Mammary epithelial cell (primary cell): ENCODE results near the gene IQSEC1.

Source experiments
- CTCF ChIP-seq, 2 donors: IDR thresholded peaks in 1 of 2; conservative IDR thresholded peaks in 1 of 2; 2 replicates each; pipeline ENCODE4 v1.5.1; 2011 to 2012; ENCODE audit warnings: inconsistent platforms in 2 of 2, low read length in 2 of 2, mild to moderate bottlenecking in 2 of 2, control low read depth in 1 of 2, low read depth in 1 of 2; ENCODE audit not compliant: insufficient read depth in 1 of 2; ENCODE audit errors: extremely low read depth in 1 of 2
- EZH2 ChIP-seq: IDR thresholded peaks from 2 replicates; pipeline ENCODE4 v1.6.1; 2012; ENCODE audit warnings: low read length, inconsistent platforms, borderline replicate concordance

- TF ChIP-seq CTCF (conservative IDR thresholded peaks at IDR 0.05 in 1 of 2, IDR thresholded peaks at IDR 0.05 in 1 of 2; ENCODE audit: extremely low read depth in 1 of 2, insufficient read depth in 1 of 2, low read depth in 1 of 2, low read length in 2 of 2): no peak
- TF ChIP-seq EZH2: no peak
Measured at GRCh38 chr3:12893247-12893646, 180.0 kb downstream of the IQSEC1 start.
